GM20431 (cell line): ENCODE measurements around the gene CENPE.
"Not testable (repeated sequence)": the region's sequence is repeated elsewhere in the genome, so short reads cannot be mapped to it uniquely, and the experiment has no call there.

Experiments used
- in situ Hi-C: fragments of 300-500 bp; cut with MseI, MboI; formaldehyde crosslinking; loops from one replicate; pipeline ENCODE4 v1.15.0; 2020; ENCODE audit warnings: low sequenced_read_pairs; ENCODE audit not compliant: unreplicated experiment

The CENPE gene, protein sequence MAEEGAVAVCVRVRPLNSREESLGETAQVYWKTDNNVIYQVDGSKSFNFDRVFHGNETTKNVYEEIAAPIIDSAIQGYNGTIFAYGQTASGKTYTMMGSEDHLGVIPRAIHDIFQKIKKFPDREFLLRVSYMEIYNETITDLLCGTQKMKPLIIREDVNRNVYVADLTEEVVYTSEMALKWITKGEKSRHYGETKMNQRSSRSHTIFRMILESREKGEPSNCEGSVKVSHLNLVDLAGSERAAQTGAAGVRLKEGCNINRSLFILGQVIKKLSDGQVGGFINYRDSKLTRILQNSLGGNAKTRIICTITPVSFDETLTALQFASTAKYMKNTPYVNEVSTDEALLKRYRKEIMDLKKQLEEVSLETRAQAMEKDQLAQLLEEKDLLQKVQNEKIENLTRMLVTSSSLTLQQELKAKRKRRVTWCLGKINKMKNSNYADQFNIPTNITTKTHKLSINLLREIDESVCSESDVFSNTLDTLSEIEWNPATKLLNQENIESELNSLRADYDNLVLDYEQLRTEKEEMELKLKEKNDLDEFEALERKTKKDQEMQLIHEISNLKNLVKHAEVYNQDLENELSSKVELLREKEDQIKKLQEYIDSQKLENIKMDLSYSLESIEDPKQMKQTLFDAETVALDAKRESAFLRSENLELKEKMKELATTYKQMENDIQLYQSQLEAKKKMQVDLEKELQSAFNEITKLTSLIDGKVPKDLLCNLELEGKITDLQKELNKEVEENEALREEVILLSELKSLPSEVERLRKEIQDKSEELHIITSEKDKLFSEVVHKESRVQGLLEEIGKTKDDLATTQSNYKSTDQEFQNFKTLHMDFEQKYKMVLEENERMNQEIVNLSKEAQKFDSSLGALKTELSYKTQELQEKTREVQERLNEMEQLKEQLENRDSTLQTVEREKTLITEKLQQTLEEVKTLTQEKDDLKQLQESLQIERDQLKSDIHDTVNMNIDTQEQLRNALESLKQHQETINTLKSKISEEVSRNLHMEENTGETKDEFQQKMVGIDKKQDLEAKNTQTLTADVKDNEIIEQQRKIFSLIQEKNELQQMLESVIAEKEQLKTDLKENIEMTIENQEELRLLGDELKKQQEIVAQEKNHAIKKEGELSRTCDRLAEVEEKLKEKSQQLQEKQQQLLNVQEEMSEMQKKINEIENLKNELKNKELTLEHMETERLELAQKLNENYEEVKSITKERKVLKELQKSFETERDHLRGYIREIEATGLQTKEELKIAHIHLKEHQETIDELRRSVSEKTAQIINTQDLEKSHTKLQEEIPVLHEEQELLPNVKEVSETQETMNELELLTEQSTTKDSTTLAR (N-terminal part only)

DNA sequence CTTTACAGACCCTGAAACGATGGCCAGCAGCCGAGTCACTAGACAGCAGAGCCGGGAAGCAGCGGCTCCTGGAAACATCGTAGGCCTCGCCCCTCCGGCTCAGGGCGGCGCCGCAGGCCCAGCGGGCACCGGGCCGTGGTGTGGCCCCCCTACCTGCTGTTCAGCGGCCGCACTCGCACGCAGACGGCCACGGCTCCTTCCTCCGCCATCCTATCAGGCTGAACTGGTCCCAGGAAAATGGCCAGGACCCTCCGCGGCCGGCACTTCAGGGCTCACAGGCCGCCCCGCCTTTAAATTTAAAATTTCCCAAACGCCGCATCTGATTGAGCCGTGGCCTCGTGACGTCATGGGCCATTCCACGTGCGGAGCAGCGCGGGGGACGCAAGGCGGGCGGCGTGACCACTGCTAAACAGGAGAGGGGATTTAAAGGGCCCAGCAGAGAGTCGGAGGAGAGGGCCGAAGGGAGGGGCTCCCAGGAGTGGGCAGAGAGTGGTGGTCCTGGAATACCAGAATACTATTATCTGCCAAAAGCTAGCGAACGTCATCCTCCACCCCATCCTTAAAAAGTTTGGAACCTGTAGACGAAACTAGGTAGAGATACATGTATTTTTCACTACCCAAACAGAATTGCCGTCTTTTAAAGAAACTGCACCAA lies at the start of gene CENPE:
Gene CENPE, minus strand, starts transcription at position 233 of the 655 bp plus-strand sequence. Its CDS starts 24 bp downstream, at position 209.
- in situ Hi-C loops = no loop called here

GRCh38 chr4:103244251-103244650 lies 46.1 kb upstream of the CENPE start:
- in situ Hi-C loops = no loop called here

DNA sequence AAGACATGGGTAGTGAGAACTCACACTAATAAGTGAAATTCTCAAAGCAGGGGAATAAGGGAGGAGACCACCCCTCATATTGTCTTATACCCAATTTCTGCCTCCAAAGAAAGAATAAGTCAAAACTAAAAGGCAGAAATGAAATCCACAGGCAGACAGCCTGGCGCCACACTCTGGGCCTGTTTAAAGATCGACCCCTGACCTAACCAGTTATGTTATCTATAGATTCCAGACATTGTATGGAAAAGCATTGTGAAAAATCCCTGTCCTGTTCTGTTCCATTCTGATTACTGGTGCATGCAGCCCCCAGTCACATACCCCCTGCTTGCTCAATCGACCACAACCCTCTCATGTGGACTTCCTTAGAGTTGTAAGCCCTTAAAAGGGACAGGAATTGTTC lies 32.8 kb upstream of the CENPE start:
- in situ Hi-C loops = not testable (repeated sequence)

DNA sequence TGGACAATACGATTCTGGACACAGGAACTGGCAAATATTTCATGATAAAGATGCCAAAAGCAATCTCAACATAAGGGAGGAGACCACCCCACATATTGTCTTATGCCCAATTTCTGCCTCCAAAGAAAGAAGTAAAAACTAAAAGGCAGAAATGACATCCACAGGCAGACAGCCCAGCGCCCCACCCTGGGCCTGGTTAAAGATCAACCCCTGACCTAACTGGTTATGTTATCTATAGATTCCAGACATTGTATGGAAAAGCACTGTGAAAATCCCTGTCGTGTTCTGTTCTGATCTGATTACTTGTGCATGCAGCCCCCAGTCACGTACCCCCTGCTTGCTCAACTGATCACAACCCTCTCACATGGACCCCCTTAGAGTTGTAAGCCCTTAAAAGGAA lies 25.4 kb upstream of the CENPE start:
- in situ Hi-C loops = not testable (repeated sequence)

GRCh38 chr4:103207673-103208072 lies 9.5 kb upstream of the CENPE start:
- in situ Hi-C loops = no loop called here

DNA sequence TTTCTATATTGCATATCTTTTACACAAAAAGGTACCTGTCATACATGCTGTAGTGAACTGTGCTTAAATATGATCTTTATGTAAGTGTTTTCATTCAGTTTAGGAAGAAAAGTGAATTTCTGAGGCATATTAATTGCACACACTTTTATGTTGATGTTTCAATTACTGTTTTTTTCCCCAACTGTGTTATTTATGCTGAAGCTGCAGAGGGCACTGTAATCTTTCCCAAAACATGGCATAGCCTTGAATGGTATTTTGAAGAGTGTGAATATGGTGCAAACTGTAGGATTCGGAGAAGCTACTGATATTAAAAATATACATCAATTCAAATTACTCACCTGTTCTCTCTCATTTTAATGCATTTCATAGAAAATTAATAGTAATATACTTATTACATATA lies 6.0 kb upstream of the CENPE start:
- in situ Hi-C loops = no loop called here

- in situ Hi-C loops = no loop called here
Measured at GRCh38 chr4:103201724-103202123, 3.6 kb upstream of the CENPE start.

DNA sequence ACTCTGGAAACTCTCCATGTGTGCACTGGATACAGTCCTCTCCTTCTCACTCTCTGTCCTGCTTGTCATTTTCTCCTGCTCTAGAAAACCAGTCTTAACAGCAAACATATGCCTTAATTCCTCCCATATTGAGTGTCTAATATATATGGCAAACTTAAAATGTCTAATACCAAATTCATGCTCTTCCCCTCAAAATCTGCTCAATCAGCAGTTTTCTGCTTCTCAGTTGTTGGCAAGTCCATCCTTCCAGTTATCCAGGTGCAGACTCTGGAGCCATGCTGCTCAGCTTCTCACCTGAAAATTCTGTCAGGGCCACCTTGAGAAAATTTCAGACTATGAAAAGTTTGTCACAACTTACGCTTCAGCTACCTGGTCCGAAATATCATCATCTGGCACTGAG lies 3.1 kb upstream of the CENPE start:
- in situ Hi-C loops = no loop called here

- in situ Hi-C loops = no loop called here
Measured at GRCh38 chr4:103199009-103199408, 866 bp upstream of the CENPE start.

- in situ Hi-C loops = no loop called here
Measured at GRCh38 chr4:103197765-103198110, 405 bp downstream of the CENPE start.

DNA sequence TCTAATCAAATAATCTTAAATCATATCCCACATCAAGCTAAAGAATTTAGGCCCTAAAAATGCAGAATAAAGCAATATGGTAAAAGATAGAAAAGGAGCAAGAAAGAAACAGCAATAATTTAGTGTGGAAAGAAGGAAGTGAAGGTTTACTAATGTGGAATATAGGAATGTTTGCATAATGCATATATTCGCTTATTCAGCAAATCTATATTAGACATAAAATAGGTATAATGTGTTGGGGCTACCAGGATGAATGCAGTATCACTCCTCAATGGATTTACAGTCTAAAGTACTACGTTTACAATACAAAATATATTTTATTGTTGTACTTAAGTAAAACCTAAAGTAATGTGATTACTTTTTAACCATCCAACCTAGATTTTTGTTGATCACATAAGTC lies 4.7 kb downstream of the CENPE start:
- in situ Hi-C loops = no loop called here

DNA sequence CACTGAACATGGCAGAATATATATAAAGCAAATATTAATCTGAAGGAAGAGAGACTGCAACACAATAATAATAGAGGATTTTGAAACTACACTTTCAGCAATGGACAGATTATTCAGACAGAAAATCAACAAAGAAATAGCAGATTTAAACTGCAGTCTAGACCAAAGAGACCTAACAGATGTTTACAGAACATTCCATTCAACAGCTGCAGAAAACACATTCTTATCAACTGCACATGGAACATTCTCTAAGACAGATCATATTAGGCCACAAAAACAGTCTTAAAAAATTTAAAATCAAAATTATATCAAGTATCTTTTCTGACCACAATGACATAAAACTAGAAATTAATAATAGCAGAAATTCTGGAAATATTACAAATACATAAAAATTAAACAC lies 27.1 kb downstream of the CENPE start:
- in situ Hi-C loops = no loop called here

- in situ Hi-C loops = not testable (repeated sequence)
Measured at GRCh38 chr4:103169750-103170149, 28.4 kb downstream of the CENPE start.

- in situ Hi-C loops = no loop called here
Measured at GRCh38 chr4:103168993-103169392, 29.1 kb downstream of the CENPE start.

GRCh38 chr4:103162176-103162575 lies 36.0 kb downstream of the CENPE start:
- in situ Hi-C loops = no loop called here

- in situ Hi-C loops = no loop called here
Measured at GRCh38 chr4:103158760-103159159, 39.4 kb downstream of the CENPE start.

- in situ Hi-C loops = no loop called here
Measured at GRCh38 chr4:103156106-103156505, 42.0 kb downstream of the CENPE start.

GRCh38 chr4:103152381-103152780 lies 45.8 kb downstream of the CENPE start:
- in situ Hi-C loops = no loop called here

DNA sequence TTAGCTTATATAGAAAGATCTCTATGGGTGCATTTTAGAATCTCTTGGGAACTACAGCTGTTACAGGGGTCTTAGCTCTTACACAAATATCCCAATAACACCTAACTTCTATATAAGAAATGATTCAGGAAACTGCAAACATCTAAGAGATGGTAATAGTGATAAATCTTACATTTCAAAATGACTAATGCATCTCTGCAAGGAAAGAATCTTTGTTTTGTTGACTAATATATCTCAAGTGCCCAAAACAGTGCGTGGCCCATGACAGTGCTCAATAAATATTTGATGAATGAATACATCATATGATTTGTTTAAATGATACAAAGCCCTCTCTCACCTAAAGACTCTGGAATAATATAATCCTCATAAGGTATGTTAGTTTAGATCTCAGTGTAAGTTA lies 47.5 kb downstream of the CENPE start:
- in situ Hi-C loops = no loop called here

DNA sequence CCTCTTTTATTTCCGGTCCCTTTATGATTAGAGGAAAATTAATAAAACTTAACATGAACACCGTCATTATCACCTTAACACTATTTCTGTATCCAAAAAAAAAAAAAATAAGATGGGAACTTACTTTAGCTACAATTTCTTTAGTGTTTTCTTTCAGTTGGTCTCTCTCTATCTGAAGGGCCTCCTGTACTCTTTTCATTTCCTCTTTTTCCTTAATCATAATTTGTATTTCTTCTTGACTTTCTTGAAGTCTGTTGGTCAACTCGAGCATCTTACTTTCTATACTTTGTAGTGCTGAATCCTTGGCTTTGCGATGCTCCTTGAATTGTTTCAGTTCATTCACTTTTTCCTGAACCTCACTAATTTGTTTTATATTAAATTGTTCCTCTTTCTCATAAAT lies 53.2 kb downstream of the CENPE start:
- in situ Hi-C loops = no loop called here
